ENCODE data around the gene ARF1.

The ARF1 gene

GRCh38 chr1:228050571-228051231, 31.8 kb upstream of the ARF1 start:
- no peak for DNase-seq (ENCODE audit: low read depth in 2 of 2)

DNA sequence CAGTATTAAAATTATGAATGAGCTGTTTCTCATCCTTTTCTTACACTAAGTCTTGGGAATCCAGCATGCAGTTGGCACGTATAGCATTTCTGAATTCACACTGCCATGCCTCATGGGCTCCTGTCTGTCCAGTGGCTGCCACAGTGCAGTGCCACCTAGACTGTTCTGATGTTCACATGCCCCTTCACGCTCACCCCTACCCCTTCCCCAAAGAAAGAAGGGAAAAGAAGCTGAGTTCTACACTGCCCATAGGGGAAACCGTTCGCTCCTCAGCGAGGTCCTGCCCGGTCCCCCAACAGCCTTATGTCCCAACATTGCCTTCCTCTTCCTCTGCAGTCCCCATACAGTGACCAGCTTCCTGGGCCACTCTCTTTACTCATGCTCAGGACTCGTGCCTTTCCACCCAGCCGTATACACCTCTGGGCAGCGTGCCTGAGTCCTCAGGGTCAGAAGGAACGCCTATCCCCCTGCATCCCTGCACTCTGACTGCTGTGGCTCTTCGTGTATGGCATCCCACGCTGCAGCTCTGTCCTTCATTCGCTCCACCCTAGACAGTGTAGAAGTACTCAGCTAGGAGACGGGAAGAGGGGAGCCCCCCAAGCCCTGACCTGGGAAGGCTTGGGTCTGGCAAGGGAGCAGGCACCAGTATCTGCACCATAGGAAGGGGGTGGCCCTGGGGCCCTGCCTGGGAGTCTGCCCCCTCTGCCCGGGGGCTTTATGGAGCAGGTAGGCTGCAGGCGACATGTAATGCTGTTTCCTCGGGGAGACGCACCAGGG, 24.1 kb upstream of the ARF1 start:
- no peak for DNase-seq (ENCODE audit: low read depth in 2 of 2)

DNA sequence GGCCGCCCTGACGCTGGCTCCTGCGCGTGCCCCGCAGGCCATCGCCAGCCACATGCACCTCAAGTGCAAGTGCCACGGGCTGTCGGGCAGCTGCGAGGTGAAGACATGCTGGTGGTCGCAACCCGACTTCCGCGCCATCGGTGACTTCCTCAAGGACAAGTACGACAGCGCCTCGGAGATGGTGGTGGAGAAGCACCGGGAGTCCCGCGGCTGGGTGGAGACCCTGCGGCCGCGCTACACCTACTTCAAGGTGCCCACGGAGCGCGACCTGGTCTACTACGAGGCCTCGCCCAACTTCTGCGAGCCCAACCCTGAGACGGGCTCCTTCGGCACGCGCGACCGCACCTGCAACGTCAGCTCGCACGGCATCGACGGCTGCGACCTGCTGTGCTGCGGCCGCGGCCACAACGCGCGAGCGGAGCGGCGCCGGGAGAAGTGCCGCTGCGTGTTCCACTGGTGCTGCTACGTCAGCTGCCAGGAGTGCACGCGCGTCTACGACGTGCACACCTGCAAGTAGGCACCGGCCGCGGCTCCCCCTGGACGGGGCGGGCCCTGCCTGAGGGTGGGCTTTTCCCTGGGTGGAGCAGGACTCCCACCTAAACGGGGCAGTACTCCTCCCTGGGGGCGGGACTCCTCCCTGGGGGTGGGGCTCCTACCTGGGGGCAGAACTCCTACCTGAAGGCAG, 23.4 kb upstream of the ARF1 start:
- no peak for DNase-seq (ENCODE audit: low read depth in 2 of 2)

GRCh38 chr1:228059634-228060457, 22.7 kb upstream of the ARF1 start:
- peak; percentile 33 to 38 for DNase-seq (ENCODE audit: low read depth in 2 of 2)

DNA sequence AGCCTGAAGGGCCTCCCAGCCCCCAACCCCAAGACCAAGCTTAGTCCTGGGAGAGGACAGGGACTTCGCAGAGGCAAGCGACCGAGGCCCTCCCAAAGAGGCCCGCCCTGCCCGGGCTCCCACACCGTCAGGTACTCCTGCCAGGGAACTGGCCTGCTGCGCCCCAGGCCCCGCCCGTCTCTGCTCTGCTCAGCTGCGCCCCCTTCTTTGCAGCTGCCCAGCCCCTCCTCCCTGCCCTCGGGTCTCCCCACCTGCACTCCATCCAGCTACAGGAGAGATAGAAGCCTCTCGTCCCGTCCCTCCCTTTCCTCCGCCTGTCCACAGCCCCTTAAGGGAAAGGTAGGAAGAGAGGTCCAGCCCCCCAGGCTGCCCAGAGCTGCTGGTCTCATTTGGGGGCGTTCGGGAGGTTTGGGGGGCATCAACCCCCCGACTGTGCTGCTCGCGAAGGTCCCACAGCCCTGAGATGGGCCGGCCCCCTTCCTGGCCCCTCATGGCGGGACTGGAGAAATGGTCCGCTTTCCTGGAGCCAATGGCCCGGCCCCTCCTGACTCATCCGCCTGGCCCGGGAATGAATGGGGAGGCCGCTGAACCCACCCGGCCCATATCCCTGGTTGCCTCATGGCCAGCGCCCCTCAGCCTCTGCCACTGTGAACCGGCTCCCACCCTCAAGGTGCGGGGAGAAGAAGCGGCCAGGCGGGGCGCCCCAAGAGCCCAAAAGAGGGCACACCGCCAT, 21.9 kb upstream of the ARF1 start:
- DNase-seq (ENCODE audit: low read depth in 2 of 2), result no peak

GRCh38 chr1:228061411-228062084, 21.0 kb upstream of the ARF1 start:
- no peak for DNase-seq (ENCODE audit: low read depth in 2 of 2)

DNA sequence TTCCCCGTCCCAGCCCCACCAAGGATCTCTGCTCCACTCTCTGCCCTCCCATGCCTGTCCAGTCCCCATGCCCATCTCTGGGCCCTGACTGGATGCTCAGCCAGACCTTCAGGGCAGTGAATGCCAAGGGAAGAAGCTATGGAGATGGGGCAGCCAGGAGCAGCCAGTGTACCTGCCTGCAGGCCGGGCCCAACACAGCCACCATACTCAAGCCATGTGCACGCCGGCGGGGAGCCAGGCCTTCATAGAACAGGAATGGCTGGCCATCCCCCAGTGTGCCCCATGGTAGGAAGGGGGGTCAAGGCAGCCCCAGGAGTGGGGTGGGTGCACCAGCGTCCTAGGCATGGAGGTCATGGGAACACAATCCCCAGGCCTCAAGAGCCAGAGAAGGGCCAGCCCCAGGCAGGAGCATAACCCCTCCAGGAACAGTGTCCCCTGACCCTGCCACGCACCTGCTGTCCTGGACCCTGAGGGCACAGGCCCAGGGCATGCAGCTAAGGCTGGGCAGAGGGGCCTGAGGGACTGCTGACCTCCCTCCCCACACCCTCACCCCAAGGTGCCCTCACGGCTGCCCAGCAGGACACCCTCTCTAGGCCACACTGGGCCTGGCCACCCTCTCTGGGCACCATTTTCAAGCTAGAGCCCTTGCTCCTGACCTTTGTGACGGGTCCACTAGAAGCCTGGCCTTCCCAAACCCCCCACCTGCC, 20.3 kb upstream of the ARF1 start:
- DNase-seq (ENCODE audit: low read depth in 2 of 2), result no peak

- no peak for DNase-seq (ENCODE audit: low read depth in 2 of 2)
Observed at GRCh38 chr1:228062812-228063211, 19.7 kb upstream of the ARF1 start.

GRCh38 chr1:228063251-228064191, 19.0 kb upstream of the ARF1 start:
- DNase-seq (ENCODE audit: low read depth in 2 of 2), result no peak

- no peak for DNase-seq (ENCODE audit: low read depth in 2 of 2)
Observed at GRCh38 chr1:228064296-228064695, 18.2 kb upstream of the ARF1 start.

- no peak for DNase-seq (ENCODE audit: low read depth in 2 of 2)
Observed at GRCh38 chr1:228064741-228065542, 17.6 kb upstream of the ARF1 start.

- DNase-seq (ENCODE audit: low read depth in 2 of 2), result no peak
Observed at GRCh38 chr1:228065543-228066347, 16.8 kb upstream of the ARF1 start.

GRCh38 chr1:228066416-228066815, 16.1 kb upstream of the ARF1 start:
- DNase-seq (ENCODE audit: low read depth in 2 of 2), result no peak

DNA sequence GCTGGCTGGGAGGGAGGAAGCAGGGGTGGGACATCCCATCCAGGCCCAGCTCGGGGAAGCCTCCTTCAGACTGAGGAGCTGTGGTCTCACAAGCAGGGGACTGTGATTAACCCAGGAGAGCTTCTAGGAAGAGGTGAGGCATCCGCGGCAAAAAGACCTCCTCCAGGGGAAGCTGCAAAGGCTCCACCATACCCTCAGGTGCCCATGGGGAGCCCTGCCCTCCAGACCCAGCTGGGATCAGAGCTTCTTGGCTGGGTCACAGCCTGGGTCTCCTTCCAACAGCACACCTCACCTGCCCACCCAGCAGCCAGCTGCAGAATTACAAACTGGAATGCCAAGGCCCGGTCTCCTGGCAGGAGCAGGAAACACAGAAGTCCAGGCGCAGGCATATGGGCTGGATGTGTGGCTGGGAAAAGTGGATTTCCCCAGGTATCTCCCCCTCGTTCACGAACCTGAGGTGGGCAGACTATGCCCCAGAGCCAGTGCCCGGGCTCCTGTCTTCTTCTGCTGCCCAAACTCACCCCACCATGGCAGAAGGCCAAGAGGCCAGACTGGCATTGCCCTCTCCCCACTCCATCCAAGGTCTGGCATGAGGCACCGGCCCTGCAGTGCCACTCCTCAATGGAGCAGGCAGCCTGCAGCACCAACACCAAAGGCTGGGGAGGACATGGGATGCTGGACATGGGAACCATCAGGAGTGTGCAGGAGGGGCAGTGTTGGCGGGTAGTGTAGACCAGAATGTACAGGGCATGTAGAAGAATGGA, 15.4 kb upstream of the ARF1 start:
- DNase-seq (ENCODE audit: low read depth in 2 of 2), result no peak

GRCh38 chr1:228068359-228068758, 14.1 kb upstream of the ARF1 start:
- no peak for DNase-seq (ENCODE audit: low read depth in 2 of 2)

GRCh38 chr1:228070173-228070572, 12.3 kb upstream of the ARF1 start:
- DNase-seq (ENCODE audit: low read depth in 2 of 2), result no peak

DNA sequence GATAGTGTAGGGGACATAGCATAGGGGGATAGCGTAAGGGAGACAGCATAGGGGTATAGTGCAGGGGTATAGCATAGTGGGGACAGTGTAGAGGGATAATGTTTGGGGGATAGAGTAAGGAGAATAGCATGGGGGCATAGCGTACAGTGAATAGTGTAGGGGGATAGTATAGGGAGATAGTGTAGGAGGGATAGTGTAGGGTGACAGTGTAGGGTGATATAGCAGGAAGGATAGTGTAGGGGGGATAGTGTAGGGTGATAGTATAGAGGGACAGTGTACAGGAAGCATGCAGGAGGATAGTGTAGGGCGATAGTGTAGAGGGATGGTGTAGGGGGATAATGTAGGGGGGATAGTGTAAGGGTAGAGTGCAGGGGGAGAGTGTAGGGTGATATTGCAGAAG, 11.7 kb upstream of the ARF1 start:
- no peak for DNase-seq (ENCODE audit: low read depth in 2 of 2)

All from stimulated activated CD4-positive, alpha-beta T cell treated with anti-CD3 and anti-CD28 coated beads, Interleukin-1b, Interleukin-23, amount 100 ng/mL, for 1 hour (primary cell).